ENCODE measurements around the gene HEYL. TPM values are rescaled to one million over a fixed set of nuclear protein-coding genes. Genes with fewer than 3 reads are reported as not detected.

Gene HEYL
- total RNA-seq, 6 donors from 2014 or later = 3.8 to 31.9 (median 15.5) TPM

DNA sequence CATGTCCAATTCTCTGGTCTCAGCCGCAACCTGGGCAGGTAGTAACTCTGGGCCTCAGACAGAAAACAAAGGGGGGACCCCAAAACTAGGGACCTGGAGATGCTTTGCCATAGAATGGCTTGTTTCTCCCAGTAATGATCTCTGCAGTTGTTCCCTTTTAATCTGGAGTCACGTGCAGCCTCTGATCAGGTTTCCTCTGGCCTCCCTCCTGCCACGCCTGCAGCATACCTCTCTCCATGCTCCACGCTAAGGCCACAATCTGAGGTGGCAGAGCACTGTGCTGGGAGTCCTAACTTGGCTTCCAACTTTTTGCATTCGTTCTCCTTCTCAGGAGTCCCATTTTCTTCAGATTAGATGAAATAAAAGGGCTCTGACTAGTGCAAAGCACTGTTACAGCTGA, 64.8 kb downstream of the HEYL start:
- Histone ChIP-seq H3K27me3 (no peaks in the 10 kb centered on the region), H3K9me3 (no peaks in the 10 kb centered on the region), H3K36me3 (peaks cover 23 to 41% (median 27%) of the 10 kb centered on the region in 4 donors), H3K4me3 (peak overlapping the region in 3 of 4 donors; percentile 71 to 90 (median 82)), H3K27ac (peak overlapping the region in 2 of 4 donors; percentile 82 to 91), H3K4me1 (peaks cover 19 to 37% (median 29%) of the 10 kb centered on the region in 4 donors)
- DNase-seq (no peak), ATAC-seq (ENCODE audit: low FRiP score in 2 of 2) (no peak)
- TF ChIP-seq POLR2AphosphoS5 (IDR thresholded peaks at IDR 0.05) (no peak), POLR2A (IDR thresholded peaks at IDR 0.05) (no peak), EP300 (IDR thresholded peaks at IDR 0.05) (no peak)
- TF ChIP-seq, protein P1, sequence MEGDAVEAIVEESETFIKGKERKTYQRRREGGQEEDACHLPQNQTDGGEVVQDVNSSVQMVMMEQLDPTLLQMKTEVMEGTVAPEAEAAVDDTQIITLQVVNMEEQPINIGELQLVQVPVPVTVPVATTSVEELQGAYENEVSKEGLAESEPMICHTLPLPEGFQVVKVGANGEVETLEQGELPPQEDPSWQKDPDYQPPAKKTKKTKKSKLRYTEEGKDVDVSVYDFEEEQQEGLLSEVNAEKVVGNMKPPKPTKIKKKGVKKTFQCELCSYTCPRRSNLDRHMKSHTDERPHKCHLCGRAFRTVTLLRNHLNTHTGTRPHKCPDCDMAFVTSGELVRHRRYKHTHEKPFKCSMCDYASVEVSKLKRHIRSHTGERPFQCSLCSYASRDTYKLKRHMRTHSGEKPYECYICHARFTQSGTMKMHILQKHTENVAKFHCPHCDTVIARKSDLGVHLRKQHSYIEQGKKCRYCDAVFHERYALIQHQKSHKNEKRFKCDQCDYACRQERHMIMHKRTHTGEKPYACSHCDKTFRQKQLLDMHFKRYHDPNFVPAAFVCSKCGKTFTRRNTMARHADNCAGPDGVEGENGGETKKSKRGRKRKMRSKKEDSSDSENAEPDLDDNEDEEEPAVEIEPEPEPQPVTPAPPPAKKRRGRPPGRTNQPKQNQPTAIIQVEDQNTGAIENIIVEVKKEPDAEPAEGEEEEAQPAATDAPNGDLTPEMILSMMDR (IDR thresholded peaks at IDR 0.05) = no peak
- WGBS, 2 donors = 28 to 58% methylated on average over 4 to 5 of the region's 5 CpGs

Other genes starting within 250 kb of the HEYL start
- 1 to 10 TPM in 2 of 6 donors, under 1 TPM in 3, not detected in 1; 0.30 to 1.4 (median 0.88) TPM for gene BMP8A, start 148.0 kb downstream of the HEYL start, total RNA-seq
- gene PABPC4, start 62.9 kb downstream of the HEYL start, total RNA-seq = 100 to 1,000 TPM; 121 to 225 (median 195) TPM
- 1 to 10 TPM in 3 of 6 donors, under 1 TPM in 1, not detected in 2; 0.37 to 5.5 (median 2.6) TPM for gene NT5C1A, start 32.5 kb upstream of the HEYL start, total RNA-seq
- gene HPCAL4, start 51.8 kb upstream of the HEYL start, total RNA-seq = 1 to 10 TPM in 1 of 6 donors, under 1 TPM in 5; under 0.01 to 1.1 (median 0.43) TPM
- 10 to 100 TPM; 23.6 to 54.5 (median 36.1) TPM for gene PPIE, start 99.2 kb upstream of the HEYL start, total RNA-seq
- 1 to 10 TPM in 2 of 6 donors, under 1 TPM in 2, not detected in 2; 0.46 to 2.8 (median 0.94) TPM for gene OXCT2, start 131.7 kb upstream of the HEYL start, total RNA-seq
- 1 to 10 TPM; 1.2 to 5.2 (median 2.3) TPM for gene BMP8B, start 149.2 kb upstream of the HEYL start, total RNA-seq
- gene TRIT1, start 243.9 kb upstream of the HEYL start, total RNA-seq = 10 to 100 TPM in 5 of 6 donors, 1 to 10 TPM in 1; 9.4 to 14.8 (median 13.7) TPM

Measured in upper lobe of left lung (tissue), 6 donors.